ENCODE data around the gene MICU1.

MICU1 gene

DNA sequence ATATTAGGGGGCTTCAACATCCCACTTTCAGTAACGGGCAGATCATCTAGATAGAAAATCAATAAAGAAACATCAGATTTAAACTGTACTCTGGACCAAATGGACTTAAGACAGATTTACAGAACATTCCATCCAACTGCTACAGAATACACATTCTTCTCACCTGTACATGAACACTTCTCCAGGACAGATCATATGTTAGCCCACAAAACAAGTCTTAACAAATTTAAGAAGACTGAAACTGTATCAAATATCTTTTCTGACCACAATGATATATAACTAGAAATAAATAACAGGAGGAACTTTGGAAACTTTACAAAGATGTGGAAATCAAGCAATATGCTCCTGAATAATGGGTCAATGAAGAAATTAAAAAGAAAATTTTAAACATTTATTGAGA is 86.7 kb downstream of the MICU1 start:
- no peak overlapping the region for H3K4me3 ChIP-seq (ENCODE audit: low read depth, low read length)
- TF ChIP-seq CTCF (IDR thresholded peaks at IDR 0.05; ENCODE audit: low read depth, low read length, missing control alignments) = no peak
- no peak for DNase-seq (ENCODE audit: low read depth)
- in situ Hi-C loops (cut with HindIII; ENCODE audit: low sequenced_read_pairs) = no loop called here

- H3K4me3 ChIP-seq (ENCODE audit: low read depth, low read length) = no peak overlapping the region
- in situ Hi-C loops (cut with HindIII; ENCODE audit: low sequenced_read_pairs) = no loop called here
- no peak for TF ChIP-seq CTCF (IDR thresholded peaks at IDR 0.05; ENCODE audit: low read depth, low read length, missing control alignments)
- no peak for DNase-seq (ENCODE audit: low read depth)
Measured at GRCh38 chr10:72525689-72526088, 100.2 kb downstream of the MICU1 start.

DNA sequence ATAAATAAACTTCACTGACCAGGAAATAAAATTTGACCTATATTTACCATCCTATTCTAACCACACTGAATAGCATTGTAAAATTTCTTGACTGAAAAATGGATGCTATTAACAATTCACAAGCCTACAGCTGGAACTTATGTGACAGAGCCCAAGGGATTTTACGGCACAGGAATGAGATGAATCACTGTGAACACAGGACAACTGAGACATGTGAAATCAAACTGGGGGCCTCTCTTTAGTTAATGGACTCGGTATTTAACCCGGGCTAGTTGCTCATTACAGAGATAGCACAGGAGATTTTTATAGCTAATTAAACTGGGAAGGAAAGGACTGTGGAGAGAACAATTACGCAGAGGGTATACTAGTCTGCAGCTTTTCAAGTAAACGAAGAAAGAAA is 100.6 kb downstream of the MICU1 start:
- DNase-seq (ENCODE audit: low read depth) = no peak
- TF ChIP-seq CTCF (IDR thresholded peaks at IDR 0.05; ENCODE audit: low read depth, low read length, missing control alignments) = no peak
- H3K4me3 ChIP-seq (ENCODE audit: low read depth, low read length) = no peak overlapping the region
- in situ Hi-C loops (cut with HindIII; ENCODE audit: low sequenced_read_pairs) = no loop called here

GRCh38 chr10:72524489-72524888 is 101.4 kb downstream of the MICU1 start:
- H3K4me3 ChIP-seq (ENCODE audit: low read depth, low read length) = no peak overlapping the region
- TF ChIP-seq CTCF (IDR thresholded peaks at IDR 0.05; ENCODE audit: low read depth, low read length, missing control alignments) = no peak
- in situ Hi-C loops (cut with HindIII; ENCODE audit: low sequenced_read_pairs) = no loop called here
- no peak for DNase-seq (ENCODE audit: low read depth)

GRCh38 chr10:72523932-72524396 is 101.9 kb downstream of the MICU1 start:
- in situ Hi-C loops (cut with HindIII; ENCODE audit: low sequenced_read_pairs) = no loop called here
- DNase-seq (ENCODE audit: low read depth) = no peak
- TF ChIP-seq CTCF (IDR thresholded peaks at IDR 0.05; ENCODE audit: low read depth, low read length, missing control alignments) = no peak
- H3K4me3 ChIP-seq (ENCODE audit: low read depth, low read length) = no peak overlapping the region

GRCh38 chr10:72523062-72523461 is 102.8 kb downstream of the MICU1 start:
- in situ Hi-C loops (cut with HindIII; ENCODE audit: low sequenced_read_pairs) = no loop called here
- no peak for DNase-seq (ENCODE audit: low read depth)
- no peak for TF ChIP-seq CTCF (IDR thresholded peaks at IDR 0.05; ENCODE audit: low read depth, low read length, missing control alignments)
- H3K4me3 ChIP-seq (ENCODE audit: low read depth, low read length) = no peak overlapping the region

DNA sequence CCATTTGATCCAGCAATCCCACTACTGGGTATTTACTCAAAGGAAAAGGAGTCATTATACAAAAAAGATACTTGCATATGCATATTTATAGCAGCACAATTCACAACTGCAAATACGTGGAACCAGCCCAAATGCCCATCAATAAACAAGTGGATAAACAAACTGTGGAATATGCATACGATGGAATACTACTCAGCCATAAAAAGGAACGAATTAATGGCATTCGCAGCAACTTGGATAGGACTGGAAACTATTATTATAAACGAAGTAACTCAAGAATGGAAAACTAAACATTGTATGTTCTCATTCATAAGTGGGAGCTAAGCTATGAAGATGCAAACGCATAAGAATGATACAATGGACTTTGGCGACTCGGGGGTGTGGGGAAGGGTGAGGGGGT is 108.6 kb downstream of the MICU1 start:
- TF ChIP-seq CTCF (IDR thresholded peaks at IDR 0.05; ENCODE audit: low read depth, low read length, missing control alignments) = no peak
- in situ Hi-C loops (cut with HindIII; ENCODE audit: low sequenced_read_pairs) = no loop called here
- no peak for DNase-seq (ENCODE audit: low read depth)
- H3K4me3 ChIP-seq (ENCODE audit: low read depth, low read length) = no peak overlapping the region

All from astrocyte of the cerebellum (primary cell).